GM12878 (cell line): ENCODE measurements around the gene RASA4B. TPM values are rescaled to one million over a fixed set of nuclear protein-coding genes. Genes with fewer than 3 reads are reported as not detected.

Source experiments
- CHD1 ChIP-seq: IDR thresholded peaks from 2 replicates; pipeline ENCODE4 v1.6.1; 2012; ENCODE audit warnings: low read depth, low read length, improper control_type of control experiment
- CHD2 ChIP-seq: IDR thresholded peaks from 2 replicates; pipeline ENCODE4 v1.6.1; 2011; ENCODE audit warnings: low read depth, low read length, improper control_type of control experiment, borderline replicate concordance
- CREM ChIP-seq: IDR thresholded peaks from 2 replicates; pipeline ENCODE4 v1.6.1; 2014; ENCODE audit warnings: antibody characterized with exemption, low read depth
- EGR1 ChIP-seq, 2 experiments: IDR thresholded peaks; 1 replicate in 1 of 2; 2 replicates in 1 of 2; pipeline ENCODE4 v1.6.1; 2011 to 2012; ENCODE audit warnings: low read depth in 2 of 2, low read length in 2 of 2, borderline replicate concordance in 1 of 2, mild to moderate bottlenecking in 1 of 2, moderate library complexity in 1 of 2
- GABPA ChIP-seq: IDR thresholded peaks from 2 replicates; pipeline ENCODE4 v1.6.1; 2014; ENCODE audit warnings: antibody characterized with exemption, low read depth, mild to moderate bottlenecking, inconsistent platforms
- GATAD2B ChIP-seq: fragments of 450-650 bp; conservative IDR thresholded peaks from 2 replicates; pipeline ENCODE4 v1.6.1; 2017; ENCODE audit warnings: low read depth, mild to moderate bottlenecking, moderate library complexity
- MEF2A ChIP-seq: IDR thresholded peaks from 2 replicates; pipeline ENCODE4 v1.6.1; 2011; ENCODE audit warnings: low read depth, mild to moderate bottlenecking, low read length, moderate library complexity; ENCODE audit not compliant: insufficient read depth
- NBN ChIP-seq: fragments of 450-650 bp; IDR thresholded peaks from 2 replicates; pipeline ENCODE4 v1.6.1; 2016
- NFYB ChIP-seq: IDR thresholded peaks from 2 replicates; pipeline ENCODE4 v1.6.1; 2011; ENCODE audit warnings: low read depth, mild to moderate bottlenecking, low read length, improper control_type of control experiment, moderate library complexity; ENCODE audit not compliant: insufficient read depth
- RB1 ChIP-seq: fragments of 450-650 bp; formaldehyde crosslinking; IDR thresholded peaks from 2 replicates; pipeline ENCODE4 v1.6.1; 2017; ENCODE audit warnings: mild to moderate bottlenecking, borderline replicate concordance
- RBBP5 ChIP-seq: fragments of 200-600 bp; sonication (generic); conservative IDR thresholded peaks from 2 replicates; pipeline ENCODE4 v1.6.1; 2016
- RFX5 ChIP-seq: IDR thresholded peaks from 2 replicates; pipeline ENCODE4 v1.6.1; 2011; ENCODE audit warnings: low read depth, low read length, improper control_type of control experiment
- SMC3 ChIP-seq: IDR thresholded peaks from 2 replicates; pipeline ENCODE4 v1.6.1; 2011; ENCODE audit warnings: low read length, improper control_type of control experiment, borderline replicate concordance
- SREBF1 ChIP-seq: IDR thresholded peaks from 2 replicates; pipeline ENCODE4 v1.6.1; 2012; ENCODE audit warnings: mild to moderate bottlenecking, low read length
- TARDBP ChIP-seq: IDR thresholded peaks from 2 replicates; pipeline ENCODE4 v1.6.1; 2016; ENCODE audit warnings: borderline replicate concordance
- TCF7 ChIP-seq: IDR thresholded peaks from 2 replicates; pipeline ENCODE4 v1.6.1; 2014; ENCODE audit warnings: antibody characterized with exemption, borderline replicate concordance
- ZNF274 ChIP-seq: IDR thresholded peaks from one replicate; pipeline ENCODE4 v1.8.0; 2011; ENCODE audit not compliant: insufficient read length, insufficient read depth
- ZZZ3 ChIP-seq: IDR thresholded peaks from 2 replicates; pipeline ENCODE4 v1.6.1; 2011; ENCODE audit warnings: low read depth; ENCODE audit not compliant: control insufficient read depth, insufficient read length
- polyA plus RNA-seq, 11 experiments: library from polyadenylated mRNA; depleted of rRNA in 4 of 11; unstranded in 6 of 11; stranded (reverse) in 5 of 11; fragments of >200 nt; fragmentation: Nextera tagmentation in 4 of 11; fragmentation: Illumina TruSeq in 1 of 11; extraction: Ambion mirVana in 4 of 11; extraction: Trizol in 1 of 11; gene quantifications; 1 replicate in 1 of 11; 2 replicates in 10 of 11; pipeline versions ENCODE4 v1.2.1 to v1.2.3, GENCODE V29; 2011 to 2016; ENCODE audit warnings: inconsistent platforms in 2 of 11, missing spikeins in 2 of 11, low read depth in 1 of 11
- total RNA-seq, 4 experiments: library from RNA; depleted of rRNA in 3 of 4; stranded (reverse); fragments of >200 nt in 3 of 4; fragmentation: Illumina TruSeq in 1 of 4; extraction: Trizol in 1 of 4; gene quantifications; 2 replicates each; pipeline versions ENCODE4 v1.2.1 to v1.2.3, GENCODE V29; 2013 to 2021
- TF ChIP-seq, protein P1 (sequence below): IDR thresholded peaks from 2 replicates; pipeline ENCODE4 v1.6.1; 2011; ENCODE audit warnings: low read depth, low read length, improper control_type of control experiment, borderline replicate concordance
- TF ChIP-seq, protein P2 (sequence below): fragments of 450-650 bp; IDR thresholded peaks from 2 replicates; pipeline ENCODE4 v1.6.1; 2016; ENCODE audit warnings: mild to moderate bottlenecking, moderate library complexity, borderline replicate concordance
- TF ChIP-seq, protein P3 (sequence below): IDR thresholded peaks from 2 replicates; pipeline ENCODE4 v1.6.1; 2011; ENCODE audit warnings: mild to moderate bottlenecking, low read depth, low read length, moderate library complexity; ENCODE audit not compliant: insufficient replicate concordance
- TF ChIP-seq, protein P4 (sequence below): fragments of 450-650 bp; IDR thresholded peaks from 2 replicates; pipeline ENCODE4 v1.6.1; 2017; ENCODE audit warnings: mild to moderate bottlenecking, low read depth, inconsistent platforms; ENCODE audit not compliant: poor library complexity, severe bottlenecking
- TF ChIP-seq, protein P5 (sequence below): fragments of 450-650 bp; IDR thresholded peaks from 2 replicates; pipeline ENCODE4 v1.6.1; 2014; ENCODE audit warnings: mild to moderate bottlenecking

RASA4B gene
- total and polyA plus RNA-seq, 10 of the 15 experiments (the other 5 are each of a cell fraction or from before 2014, with no cell fraction given), result 0.10 to 16.4 (median 6.4) TPM

DNA sequence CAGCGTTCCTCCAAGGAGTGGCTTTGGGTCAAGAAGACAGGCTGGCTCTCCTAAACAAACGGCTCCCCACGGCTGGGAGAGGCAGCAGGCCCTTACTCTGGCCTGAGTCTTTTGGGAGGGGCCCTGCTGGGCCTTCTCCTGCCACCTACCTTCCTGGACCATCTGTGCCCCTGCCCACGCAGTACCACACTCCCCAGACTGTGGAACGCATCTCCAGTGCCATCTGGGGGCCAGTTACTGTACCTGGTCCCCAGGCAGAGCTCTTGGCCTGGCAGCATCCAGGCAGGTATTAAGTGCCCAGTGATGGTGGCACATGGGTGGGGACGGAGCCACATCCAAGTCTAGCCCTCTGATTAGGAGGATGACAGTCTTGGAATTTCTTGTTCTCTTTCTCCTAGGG lies 67.3 kb downstream of the RASA4B start (continued):
- TF ChIP-seq, protein P1, sequence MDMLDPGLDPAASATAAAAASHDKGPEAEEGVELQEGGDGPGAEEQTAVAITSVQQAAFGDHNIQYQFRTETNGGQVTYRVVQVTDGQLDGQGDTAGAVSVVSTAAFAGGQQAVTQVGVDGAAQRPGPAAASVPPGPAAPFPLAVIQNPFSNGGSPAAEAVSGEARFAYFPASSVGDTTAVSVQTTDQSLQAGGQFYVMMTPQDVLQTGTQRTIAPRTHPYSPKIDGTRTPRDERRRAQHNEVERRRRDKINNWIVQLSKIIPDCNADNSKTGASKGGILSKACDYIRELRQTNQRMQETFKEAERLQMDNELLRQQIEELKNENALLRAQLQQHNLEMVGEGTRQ, result no peak
- TF ChIP-seq, protein P2, sequence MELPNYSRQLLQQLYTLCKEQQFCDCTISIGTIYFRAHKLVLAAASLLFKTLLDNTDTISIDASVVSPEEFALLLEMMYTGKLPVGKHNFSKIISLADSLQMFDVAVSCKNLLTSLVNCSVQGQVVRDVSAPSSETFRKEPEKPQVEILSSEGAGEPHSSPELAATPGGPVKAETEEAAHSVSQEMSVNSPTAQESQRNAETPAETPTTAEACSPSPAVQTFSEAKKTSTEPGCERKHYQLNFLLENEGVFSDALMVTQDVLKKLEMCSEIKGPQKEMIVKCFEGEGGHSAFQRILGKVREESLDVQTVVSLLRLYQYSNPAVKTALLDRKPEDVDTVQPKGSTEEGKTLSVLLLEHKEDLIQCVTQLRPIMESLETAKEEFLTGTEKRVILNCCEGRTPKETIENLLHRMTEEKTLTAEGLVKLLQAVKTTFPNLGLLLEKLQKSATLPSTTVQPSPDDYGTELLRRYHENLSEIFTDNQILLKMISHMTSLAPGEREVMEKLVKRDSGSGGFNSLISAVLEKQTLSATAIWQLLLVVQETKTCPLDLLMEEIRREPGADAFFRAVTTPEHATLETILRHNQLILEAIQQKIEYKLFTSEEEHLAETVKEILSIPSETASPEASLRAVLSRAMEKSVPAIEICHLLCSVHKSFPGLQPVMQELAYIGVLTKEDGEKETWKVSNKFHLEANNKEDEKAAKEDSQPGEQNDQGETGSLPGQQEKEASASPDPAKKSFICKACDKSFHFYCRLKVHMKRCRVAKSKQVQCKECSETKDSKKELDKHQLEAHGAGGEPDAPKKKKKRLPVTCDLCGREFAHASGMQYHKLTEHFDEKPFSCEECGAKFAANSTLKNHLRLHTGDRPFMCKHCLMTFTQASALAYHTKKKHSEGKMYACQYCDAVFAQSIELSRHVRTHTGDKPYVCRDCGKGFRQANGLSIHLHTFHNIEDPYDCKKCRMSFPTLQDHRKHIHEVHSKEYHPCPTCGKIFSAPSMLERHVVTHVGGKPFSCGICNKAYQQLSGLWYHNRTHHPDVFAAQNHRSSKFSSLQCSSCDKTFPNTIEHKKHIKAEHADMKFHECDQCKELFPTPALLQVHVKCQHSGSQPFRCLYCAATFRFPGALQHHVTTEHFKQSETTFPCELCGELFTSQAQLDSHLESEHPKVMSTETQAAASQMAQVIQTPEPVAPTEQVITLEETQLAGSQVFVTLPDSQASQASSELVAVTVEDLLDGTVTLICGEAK, result no peak
- TF ChIP-seq CHD1 (no peak), SREBF1 (no peak), NFYB (no peak), RB1 (no peak), ZNF274 (no peak), TCF7 (no peak), GATAD2B (0 out of 2 replicates have a peak, but pooled peaks have one; percentile 23), SMC3 (peak; percentile 80; the same call in 1 of the 2 replicates), CHD2 (no peak), NBN (no peak), ZZZ3 (no peak), CREM (no peak), MEF2A (no peak), RFX5 (no peak), GABPA (no peak), EGR1 (IDR thresholded peaks at IDR 0.05; ENCODE audit: borderline replicate concordance in 1 of 2, low read depth in 2 of 2, low read length in 2 of 2) (peak in 1 of 2 experiments; percentile 67; a peak in 1 of 3 replicates), RBBP5 (no peak), TARDBP (no peak)
- TF ChIP-seq, protein P3, sequence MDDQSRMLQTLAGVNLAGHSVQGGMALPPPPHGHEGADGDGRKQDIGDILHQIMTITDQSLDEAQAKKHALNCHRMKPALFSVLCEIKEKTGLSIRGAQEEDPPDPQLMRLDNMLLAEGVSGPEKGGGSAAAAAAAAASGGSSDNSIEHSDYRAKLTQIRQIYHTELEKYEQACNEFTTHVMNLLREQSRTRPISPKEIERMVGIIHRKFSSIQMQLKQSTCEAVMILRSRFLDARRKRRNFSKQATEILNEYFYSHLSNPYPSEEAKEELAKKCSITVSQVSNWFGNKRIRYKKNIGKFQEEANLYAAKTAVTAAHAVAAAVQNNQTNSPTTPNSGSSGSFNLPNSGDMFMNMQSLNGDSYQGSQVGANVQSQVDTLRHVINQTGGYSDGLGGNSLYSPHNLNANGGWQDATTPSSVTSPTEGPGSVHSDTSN, result no peak
- TF ChIP-seq, protein P4, sequence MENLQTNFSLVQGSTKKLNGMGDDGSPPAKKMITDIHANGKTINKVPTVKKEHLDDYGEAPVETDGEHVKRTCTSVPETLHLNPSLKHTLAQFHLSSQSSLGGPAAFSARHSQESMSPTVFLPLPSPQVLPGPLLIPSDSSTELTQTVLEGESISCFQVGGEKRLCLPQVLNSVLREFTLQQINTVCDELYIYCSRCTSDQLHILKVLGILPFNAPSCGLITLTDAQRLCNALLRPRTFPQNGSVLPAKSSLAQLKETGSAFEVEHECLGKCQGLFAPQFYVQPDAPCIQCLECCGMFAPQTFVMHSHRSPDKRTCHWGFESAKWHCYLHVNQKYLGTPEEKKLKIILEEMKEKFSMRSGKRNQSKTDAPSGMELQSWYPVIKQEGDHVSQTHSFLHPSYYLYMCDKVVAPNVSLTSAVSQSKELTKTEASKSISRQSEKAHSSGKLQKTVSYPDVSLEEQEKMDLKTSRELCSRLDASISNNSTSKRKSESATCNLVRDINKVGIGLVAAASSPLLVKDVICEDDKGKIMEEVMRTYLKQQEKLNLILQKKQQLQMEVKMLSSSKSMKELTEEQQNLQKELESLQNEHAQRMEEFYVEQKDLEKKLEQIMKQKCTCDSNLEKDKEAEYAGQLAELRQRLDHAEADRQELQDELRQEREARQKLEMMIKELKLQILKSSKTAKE, result no peak
- TF ChIP-seq, protein P5, sequence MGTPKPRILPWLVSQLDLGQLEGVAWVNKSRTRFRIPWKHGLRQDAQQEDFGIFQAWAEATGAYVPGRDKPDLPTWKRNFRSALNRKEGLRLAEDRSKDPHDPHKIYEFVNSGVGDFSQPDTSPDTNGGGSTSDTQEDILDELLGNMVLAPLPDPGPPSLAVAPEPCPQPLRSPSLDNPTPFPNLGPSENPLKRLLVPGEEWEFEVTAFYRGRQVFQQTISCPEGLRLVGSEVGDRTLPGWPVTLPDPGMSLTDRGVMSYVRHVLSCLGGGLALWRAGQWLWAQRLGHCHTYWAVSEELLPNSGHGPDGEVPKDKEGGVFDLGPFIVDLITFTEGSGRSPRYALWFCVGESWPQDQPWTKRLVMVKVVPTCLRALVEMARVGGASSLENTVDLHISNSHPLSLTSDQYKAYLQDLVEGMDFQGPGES, result no peak
